ENCODE measurements around the gene COL6A3.

Gene COL6A3

GRCh38 chr2:237330541-237330940 is 83.4 kb downstream of the COL6A3 start:
- H3K4me1 ChIP-seq (ENCODE audit: control insufficient read depth, low read depth, low read length): peaks cover 17% of the 10 kb centered on the region
- no peak overlapping the region for H3K27ac ChIP-seq (ENCODE audit: low read length)
- no peak overlapping the region for H3K9ac ChIP-seq (ENCODE audit: low read length)
- H3K4me3 ChIP-seq (ENCODE audit: low read length): no peak overlapping the region
- no peaks in the 10 kb centered on the region for H3K36me3 ChIP-seq (ENCODE audit: control insufficient read depth, low read depth, low read length)
- no peaks in the 10 kb centered on the region for H3K27me3 ChIP-seq (ENCODE audit: control insufficient read depth, insufficient read depth, low read length)
- H3K9me3 ChIP-seq (ENCODE audit: control insufficient read depth, low read depth, low read length): no peaks in the 10 kb centered on the region

GRCh38 chr2:237327175-237327950 is 86.6 kb downstream of the COL6A3 start:
- no peaks in the 10 kb centered on the region for H3K36me3 ChIP-seq (ENCODE audit: control insufficient read depth, low read depth, low read length)

GRCh38 chr2:237326266-237327171 is 87.4 kb downstream of the COL6A3 start:
- H3K4me1 ChIP-seq (ENCODE audit: control insufficient read depth, low read depth, low read length): peaks cover 8% of the 10 kb centered on the region
- H3K27ac ChIP-seq (ENCODE audit: low read length): no peak overlapping the region
- no peaks in the 10 kb centered on the region for H3K36me3 ChIP-seq (ENCODE audit: control insufficient read depth, low read depth, low read length)
- H3K27me3 ChIP-seq (ENCODE audit: control insufficient read depth, insufficient read depth, low read length): no peaks in the 10 kb centered on the region
- no peaks in the 10 kb centered on the region for H3K9me3 ChIP-seq (ENCODE audit: control insufficient read depth, low read depth, low read length)
- no peak overlapping the region for H3K4me3 ChIP-seq (ENCODE audit: low read length)
- no peak overlapping the region for H3K9ac ChIP-seq (ENCODE audit: low read length)

More at GRCh38 chr2:237327175-237327950, 86.6 kb downstream of the COL6A3 start:
- Histone ChIP-seq H3K27ac (ENCODE audit: low read length) (no peak overlapping the region), H3K4me1 (ENCODE audit: control insufficient read depth, low read depth, low read length) (peaks cover 8% of the 10 kb centered on the region), H3K9ac (ENCODE audit: low read length) (no peak overlapping the region), H3K4me3 (ENCODE audit: low read length) (no peak overlapping the region), H3K9me3 (ENCODE audit: control insufficient read depth, low read depth, low read length) (no peaks in the 10 kb centered on the region), H3K27me3 (ENCODE audit: control insufficient read depth, insufficient read depth, low read length) (no peaks in the 10 kb centered on the region)

GRCh38 chr2:237324837-237325236 is 89.1 kb downstream of the COL6A3 start:
- no peaks in the 10 kb centered on the region for H3K36me3 ChIP-seq (ENCODE audit: control insufficient read depth, low read depth, low read length)
- no peak overlapping the region for H3K27ac ChIP-seq (ENCODE audit: low read length)
- H3K4me1 ChIP-seq (ENCODE audit: control insufficient read depth, low read depth, low read length): no peaks in the 10 kb centered on the region

GRCh38 chr2:237324405-237324831 is 89.5 kb downstream of the COL6A3 start:
- Histone ChIP-seq H3K4me1 (ENCODE audit: control insufficient read depth, low read depth, low read length) (no peaks in the 10 kb centered on the region), H3K27ac (ENCODE audit: low read length) (no peak overlapping the region), H3K9me3 (ENCODE audit: control insufficient read depth, low read depth, low read length) (no peaks in the 10 kb centered on the region), H3K4me3 (ENCODE audit: low read length) (no peak overlapping the region), H3K36me3 (ENCODE audit: control insufficient read depth, low read depth, low read length) (no peaks in the 10 kb centered on the region), H3K27me3 (ENCODE audit: control insufficient read depth, insufficient read depth, low read length) (no peaks in the 10 kb centered on the region), H3K9ac (ENCODE audit: low read length) (no peak overlapping the region)

More at GRCh38 chr2:237324837-237325236, 89.1 kb downstream of the COL6A3 start:
- H3K27me3 ChIP-seq (ENCODE audit: control insufficient read depth, insufficient read depth, low read length): no peaks in the 10 kb centered on the region
- no peaks in the 10 kb centered on the region for H3K9me3 ChIP-seq (ENCODE audit: control insufficient read depth, low read depth, low read length)
- no peak overlapping the region for H3K4me3 ChIP-seq (ENCODE audit: low read length)
- no peak overlapping the region for H3K9ac ChIP-seq (ENCODE audit: low read length)

- Histone ChIP-seq H3K27ac (ENCODE audit: low read length) (no peak overlapping the region), H3K27me3 (ENCODE audit: control insufficient read depth, insufficient read depth, low read length) (no peaks in the 10 kb centered on the region), H3K9me3 (ENCODE audit: control insufficient read depth, low read depth, low read length) (no peaks in the 10 kb centered on the region), H3K4me1 (ENCODE audit: control insufficient read depth, low read depth, low read length) (no peaks in the 10 kb centered on the region), H3K4me3 (ENCODE audit: low read length) (no peak overlapping the region), H3K9ac (ENCODE audit: low read length) (no peak overlapping the region), H3K36me3 (ENCODE audit: control insufficient read depth, low read depth, low read length) (no peaks in the 10 kb centered on the region)
These were observed 90.3 kb downstream of the COL6A3 start for GRCh38 chr2:237323656-237324055.

GRCh38 chr2:237322564-237322963 is 91.4 kb downstream of the COL6A3 start:
- no peaks in the 10 kb centered on the region for H3K27me3 ChIP-seq (ENCODE audit: control insufficient read depth, insufficient read depth, low read length)
- no peaks in the 10 kb centered on the region for H3K36me3 ChIP-seq (ENCODE audit: control insufficient read depth, low read depth, low read length)
- H3K4me1 ChIP-seq (ENCODE audit: control insufficient read depth, low read depth, low read length): no peaks in the 10 kb centered on the region
- H3K9ac ChIP-seq (ENCODE audit: low read length): no peak overlapping the region
- no peak overlapping the region for H3K27ac ChIP-seq (ENCODE audit: low read length)
- H3K9me3 ChIP-seq (ENCODE audit: control insufficient read depth, low read depth, low read length): no peaks in the 10 kb centered on the region
- no peak overlapping the region for H3K4me3 ChIP-seq (ENCODE audit: low read length)

- Histone ChIP-seq H3K27me3 (ENCODE audit: control insufficient read depth, insufficient read depth, low read length) (no peaks in the 10 kb centered on the region), H3K9ac (ENCODE audit: low read length) (no peak overlapping the region), H3K9me3 (ENCODE audit: control insufficient read depth, low read depth, low read length) (no peaks in the 10 kb centered on the region), H3K4me1 (ENCODE audit: control insufficient read depth, low read depth, low read length) (no peaks in the 10 kb centered on the region), H3K27ac (ENCODE audit: low read length) (no peak overlapping the region), H3K36me3 (ENCODE audit: control insufficient read depth, low read depth, low read length) (no peaks in the 10 kb centered on the region), H3K4me3 (ENCODE audit: low read length) (no peak overlapping the region)
These were observed 92.2 kb downstream of the COL6A3 start for GRCh38 chr2:237321746-237322145.

GRCh38 chr2:237320801-237321560 is 93.0 kb downstream of the COL6A3 start:
- Histone ChIP-seq H3K4me1 (ENCODE audit: control insufficient read depth, low read depth, low read length) (no peaks in the 10 kb centered on the region), H3K36me3 (ENCODE audit: control insufficient read depth, low read depth, low read length) (no peaks in the 10 kb centered on the region), H3K9me3 (ENCODE audit: control insufficient read depth, low read depth, low read length) (no peaks in the 10 kb centered on the region), H3K27me3 (ENCODE audit: control insufficient read depth, insufficient read depth, low read length) (no peaks in the 10 kb centered on the region), H3K9ac (ENCODE audit: low read length) (no peak overlapping the region), H3K27ac (ENCODE audit: low read length) (no peak overlapping the region), H3K4me3 (ENCODE audit: low read length) (no peak overlapping the region)

GRCh38 chr2:237319887-237320286 is 94.1 kb downstream of the COL6A3 start:
- Histone ChIP-seq H3K9me3 (ENCODE audit: control insufficient read depth, low read depth, low read length) (no peaks in the 10 kb centered on the region), H3K27ac (ENCODE audit: low read length) (no peak overlapping the region), H3K36me3 (ENCODE audit: control insufficient read depth, low read depth, low read length) (no peaks in the 10 kb centered on the region), H3K9ac (ENCODE audit: low read length) (no peak overlapping the region), H3K4me1 (ENCODE audit: control insufficient read depth, low read depth, low read length) (peaks cover 5% of the 10 kb centered on the region), H3K4me3 (ENCODE audit: low read length) (no peak overlapping the region), H3K27me3 (ENCODE audit: control insufficient read depth, insufficient read depth, low read length) (no peaks in the 10 kb centered on the region)

All from iPS-18a (cell line).